H1 (cell line): ENCODE measurements around the gene STARD7. TPM values are rescaled to one million over a fixed set of nuclear protein-coding genes. Genes with fewer than 3 reads are reported as not detected.

Experiments used
- CTCF ChIA-PET: fragments of 300-600 bp; sonication (Branson Sonifier 250); formaldehyde crosslinking; loops from one replicate; lab custom pipeline; 2021; ENCODE audit not compliant: partially characterized antibody; lab: Charles Lee
- POLR2A ChIA-PET: fragments of 300-600 bp; sonication (Branson Sonifier 250); formaldehyde crosslinking; loops from one replicate; lab custom pipeline; 2021; ENCODE audit warnings: inconsistent platforms; ENCODE audit not compliant: partially characterized antibody; lab: Charles Lee
- DNase-seq, 2 experiments: peaks; one replicate each; pipeline versions ENCODE4 v3.0.0 to v3.0.0-alpha.2; 2010 to 2022; ENCODE audit warnings: low spot score in 2 of 2, low read depth in 1 of 2, mixed read lengths in 1 of 2
- FAIRE-seq: peaks from 2 replicates; lab custom pipeline; 2011; peaks lifted over from hg19 to GRCh38; lab: Jason Lieb, UNC
- H2AFZ ChIP-seq: 2 replicates; pipeline ENCODE4 v1.8.1; 2012; ENCODE audit warnings: low read length, inconsistent platforms
- H2AK5ac ChIP-seq: 2 replicates; pipeline ENCODE4 v1.6.1; 2013; ENCODE audit warnings: low read depth, low read length
- H2BK120ac ChIP-seq: replicated peaks from 2 replicates; pipeline ENCODE3; 2013; ENCODE audit warnings: low read depth, low read length, inconsistent platforms
- H2BK12ac ChIP-seq: 2 replicates; pipeline ENCODE4 v1.6.1; 2013; ENCODE audit warnings: low read depth, low read length
- H2BK15ac ChIP-seq: 2 replicates; pipeline ENCODE4 v1.6.1; 2013; ENCODE audit warnings: low read length
- H2BK20ac ChIP-seq: 2 replicates; pipeline ENCODE4 v1.6.1; 2013; ENCODE audit warnings: low read length
- H2BK5ac ChIP-seq: 2 replicates; pipeline ENCODE4 v1.6.1; 2013; ENCODE audit warnings: low read depth, low read length
- H3K14ac ChIP-seq: 2 replicates; pipeline ENCODE4 v1.6.1; 2013; ENCODE audit warnings: inconsistent platforms; ENCODE audit not compliant: insufficient read length
- H3K18ac ChIP-seq: 2 replicates; pipeline ENCODE4 v1.6.1; 2013; ENCODE audit warnings: low read length; ENCODE audit errors: extremely low read depth
- H3K23ac ChIP-seq: 2 replicates; pipeline ENCODE4 v1.6.1; 2013; ENCODE audit warnings: inconsistent platforms; ENCODE audit not compliant: insufficient read length
- H3K23me2 ChIP-seq: 2 replicates; pipeline ENCODE4 v1.6.1; 2013; ENCODE audit warnings: low read depth, low read length
- H3K27ac ChIP-seq: 2 replicates; pipeline ENCODE4 v1.6.1; 2011; ENCODE audit warnings: low read depth, low read length, inconsistent platforms
- H3K27me3 ChIP-seq, 4 experiments: replicated peaks in 1 of 4; 1 replicate in 1 of 4; 2 replicates in 3 of 4; pipeline versions ENCODE4 v1.6.1 to v1.8.1; 2011 to 2013; ENCODE audit warnings: low read length in 3 of 4, mild to moderate bottlenecking in 3 of 4, inconsistent platforms in 2 of 4, mixed read lengths in 2 of 4, moderate library complexity in 1 of 4; ENCODE audit not compliant: control insufficient read depth in 3 of 4, insufficient read depth in 3 of 4; ENCODE audit errors: extremely low read depth in 1 of 4
- H3K36me3 ChIP-seq, 4 experiments: 2 replicates each; pipeline versions ENCODE4 v1.6.1 to v1.8.1; 2011 to 2013; ENCODE audit warnings: mild to moderate bottlenecking in 4 of 4, low read length in 3 of 4, moderate library complexity in 2 of 4, control low read depth in 1 of 4, inconsistent platforms in 1 of 4; ENCODE audit not compliant: insufficient read depth in 4 of 4, control insufficient read depth in 2 of 4
- H3K4ac ChIP-seq: replicated peaks from 2 replicates; pipeline ENCODE3; 2013; ENCODE audit warnings: low read length, low read depth, mixed read lengths, inconsistent platforms; ENCODE audit not compliant: insufficient read length
- H3K4me1 ChIP-seq, 4 experiments: replicated peaks in 1 of 4; 1 replicate in 1 of 4; 2 replicates in 3 of 4; pipeline versions ENCODE4 v1.6.1 to v1.8.1; 2011 to 2013; ENCODE audit warnings: low read length in 3 of 4, inconsistent platforms in 2 of 4, mixed read lengths in 1 of 4; ENCODE audit not compliant: insufficient read depth in 4 of 4, control insufficient read depth in 3 of 4
- H3K4me2 ChIP-seq, 2 experiments: 2 replicates each; pipeline versions ENCODE4 v1.6.1 to v1.8.1; 2011 to 2013; ENCODE audit warnings: low read depth in 2 of 2, low read length in 2 of 2, control low read depth in 1 of 2, inconsistent platforms in 1 of 2, mild to moderate bottlenecking in 1 of 2; ENCODE audit not compliant: insufficient read depth in 1 of 2
- H3K4me3 ChIP-seq, 4 experiments: fragments of 200-600, 300-600 bp in 1 of 4; sonication (generic), shearing (Covaris generic), sonication (Bioruptor Twin) in 1 of 4; 2 replicates each; pipeline versions ENCODE4 v1.5.1 to v1.8.1; 2011 to 2016; ENCODE audit warnings: low read length in 4 of 4, low read depth in 3 of 4, control low read depth in 2 of 4, inconsistent platforms in 2 of 4, mild to moderate bottlenecking in 2 of 4, mixed read lengths in 1 of 4, moderate library complexity in 1 of 4; ENCODE audit not compliant: insufficient read depth in 2 of 4; ENCODE audit errors: extremely low read depth in 1 of 4
- H3K56ac ChIP-seq: replicated peaks from 2 replicates; pipeline ENCODE3; 2013; ENCODE audit warnings: low read depth, mild to moderate bottlenecking, mixed read lengths, low read length, inconsistent platforms; ENCODE audit not compliant: insufficient read length
- H3K79me1 ChIP-seq: 2 replicates; pipeline ENCODE4 v1.6.1; 2013; ENCODE audit warnings: low read depth, low read length, control low read depth
- H3K79me2 ChIP-seq, 2 experiments: 2 replicates each; pipeline versions ENCODE4 v1.6.1 to v1.8.1; 2012 to 2013; ENCODE audit warnings: low read length in 2 of 2, mild to moderate bottlenecking in 2 of 2, inconsistent platforms in 1 of 2; ENCODE audit not compliant: insufficient read depth in 2 of 2, control insufficient read depth in 1 of 2
- H3K9ac ChIP-seq, 4 experiments: replicated peaks in 1 of 4; 1 replicate in 1 of 4; 2 replicates in 3 of 4; pipeline versions ENCODE4 v1.6.1 to v1.8.1; 2011 to 2013; ENCODE audit warnings: low read depth in 3 of 4, low read length in 3 of 4, control low read depth in 2 of 4, mild to moderate bottlenecking in 2 of 4, moderate library complexity in 2 of 4, inconsistent platforms in 1 of 4; ENCODE audit errors: extremely low read depth in 1 of 4
- H3K9me3 ChIP-seq, 2 experiments: 2 replicates each; pipeline versions ENCODE4 v1.6.1 to v1.8.1; 2012 to 2013; ENCODE audit warnings: mild to moderate bottlenecking in 2 of 2, moderate library complexity in 2 of 2, control low read depth in 1 of 2, inconsistent platforms in 1 of 2, low read depth in 1 of 2, low read length in 1 of 2, mixed read lengths in 1 of 2; ENCODE audit not compliant: insufficient read depth in 2 of 2
- H4K20me1 ChIP-seq, 2 experiments: replicated peaks in 1 of 2; 2 replicates each; pipeline versions ENCODE3 to v1.8.1; 2011 to 2013; ENCODE audit warnings: inconsistent platforms in 2 of 2, low read length in 2 of 2, mild to moderate bottlenecking in 1 of 2; ENCODE audit not compliant: insufficient read depth in 2 of 2, control insufficient read depth in 1 of 2
- H4K5ac ChIP-seq: 2 replicates; pipeline ENCODE4 v1.6.1; 2013; ENCODE audit warnings: low read length, low read depth, mixed read lengths, inconsistent platforms; ENCODE audit not compliant: insufficient read length
- H4K8ac ChIP-seq: 2 replicates; pipeline ENCODE4 v1.8.0; 2013; ENCODE audit warnings: mild to moderate bottlenecking, moderate library complexity, low read length, inconsistent platforms; ENCODE audit not compliant: insufficient read depth; ENCODE audit errors: extremely low read depth
- H4K91ac ChIP-seq: replicated peaks from 2 replicates; pipeline ENCODE3; 2013; ENCODE audit warnings: low read length, mixed read lengths, inconsistent platforms; ENCODE audit not compliant: insufficient read length
- BCL11A ChIP-seq, 2 experiments: IDR thresholded peaks; one replicate each; pipeline ENCODE4 v1.6.1; 2011; ENCODE audit warnings: low read depth in 2 of 2, low read length in 2 of 2, mild to moderate bottlenecking in 2 of 2
- POLR2A ChIP-seq, 2 experiments: IDR thresholded peaks; 1 replicate in 1 of 2; 2 replicates in 1 of 2; pipeline ENCODE4 v1.6.1; 2011; ENCODE audit warnings: low read depth in 2 of 2, low read length in 2 of 2, mild to moderate bottlenecking in 2 of 2; ENCODE audit errors: control extremely low read depth in 1 of 2
- SIRT6 ChIP-seq: IDR thresholded peaks from one replicate; pipeline ENCODE4 v1.7.1; 2012; ENCODE audit warnings: low read length, inconsistent platforms
- WGBS, 2 experiments: shearing (Covaris generic) in 1 of 2; methylation state at CpG; one replicate each; pipeline versions ENCODE4 v1.1.6 to v1.1.7; 2013 to 2015; ENCODE audit warnings: low lambda C conversion rate in 2 of 2, mixed read lengths in 2 of 2, inconsistent platforms in 1 of 2, low coverage in 1 of 2, missing lambda C conversion rate in 1 of 2; ENCODE audit not compliant: insufficient replicate concordance in 2 of 2, insufficient coverage in 1 of 2, insufficient read length in 1 of 2; ENCODE audit errors: extremely low coverage in 1 of 2, missing lambda C conversion rate in 1 of 2; 5-methylcytosine and 5-hydroxymethylcytosine counted together
- polyA plus RNA-seq, 7 experiments: library from polyadenylated mRNA; depleted of rRNA in 3 of 7; stranded (reverse) in 5 of 7; unstranded in 2 of 7; fragments of >200 nt in 5 of 7; fragments of 200-250 nt in 2 of 7; gene quantifications; 1 replicate in 5 of 7; 2 replicates in 1 of 7; 4 replicates in 1 of 7; pipeline versions ENCODE4 v1.2.1 to v1.2.3, GENCODE V29; 2011 to 2013; ENCODE audit warnings: missing spikeins in 2 of 7, mixed read lengths in 2 of 7
- total RNA-seq: library from RNA; stranded (reverse); fragmentation: NEBNext Ultra II Directional; extraction: Animal tissue kit (Norgen Biotek cat#: 25700); gene quantifications from 2 replicates; pipeline ENCODE4 v1.2.1, GENCODE V29; 2021

The STARD7 gene
- total and polyA plus RNA-seq, 2 of the 8 experiments (the other 6 are each of a cell fraction or from before 2014, with no cell fraction given): 89.1 to 200 TPM

GRCh38 chr2:96191937-96192670 is 16.5 kb downstream of the STARD7 start:
- no peak overlapping the region for H2BK15ac ChIP-seq
- no peak for FAIRE-seq
- H3K23ac ChIP-seq: no peak overlapping the region
- H3K9ac ChIP-seq: no peak overlapping the region
- no peaks in the 10 kb centered on the region for H3K9me3 ChIP-seq
- 92% methylated on average over 11 of the region's 11 CpGs; no CpG with 5 or more reads in 1 of the 2 experiments for WGBS, 2 experiments
- CTCF ChIA-PET: interaction anchor here (0.6 to 1.1 kb wide), 3 partner anchors 10 to 957 kb away, joined by 3 to 4 read pairs (median 3); no protein-coding TSS in a partner anchor
- no peak overlapping the region for H2BK120ac ChIP-seq
- no peak overlapping the region for H3K14ac ChIP-seq
- H3K4me2 ChIP-seq: no peak overlapping the region
- no peak overlapping the region for H4K5ac ChIP-seq
- no peaks in the 10 kb centered on the region for H3K23me2 ChIP-seq
- H3K4ac ChIP-seq: no peak overlapping the region
- H3K4me3 ChIP-seq: no peak overlapping the region
- H2AFZ ChIP-seq: no peak overlapping the region
- H2AK5ac ChIP-seq: no peak overlapping the region
- no peak overlapping the region for H4K91ac ChIP-seq
- H3K18ac ChIP-seq: no peak overlapping the region
- no peaks in the 10 kb centered on the region for H3K4me1 ChIP-seq
- POLR2A ChIA-PET: interaction anchor here (0.6 kb wide), 1 partner anchor 78 kb away, joined by 4 read pairs; no protein-coding TSS in a partner anchor
- H3K36me3 ChIP-seq: peaks cover 13 to 67% (median 54%) of the 10 kb centered on the region in 4 experiments
- H3K27ac ChIP-seq: no peak overlapping the region
- no peaks in the 10 kb centered on the region for H3K27me3 ChIP-seq
- peaks cover 3% of the 10 kb centered on the region for H3K79me1 ChIP-seq
- no peak overlapping the region for H2BK20ac ChIP-seq
- no peak overlapping the region for H4K8ac ChIP-seq
- H3K79me2 ChIP-seq: peaks cover 4 to 10% of the 10 kb centered on the region in 2 experiments; a peak in 3 of 4 replicates
- H4K20me1 ChIP-seq: peaks cover under 1 to 9% of the 10 kb centered on the region in 2 experiments
- no peak overlapping the region for H2BK12ac ChIP-seq
- no peak for DNase-seq
- no peak overlapping the region for H3K56ac ChIP-seq
- no peak overlapping the region for H2BK5ac ChIP-seq
- TF ChIP-seq POLR2A (IDR thresholded peaks at IDR 0.05; ENCODE audit: control extremely low read depth in 1 of 2, low read depth in 2 of 2, low read length in 2 of 2) (no peak), BCL11A (IDR thresholded peaks at IDR 0.05; ENCODE audit: low read depth in 2 of 2, low read length in 2 of 2) (no peak), SIRT6 (no peak)
